ENCODE data around the gene SERPINB6. TPM values are rescaled to one million over a fixed set of nuclear protein-coding genes. Genes with fewer than 3 reads are reported as not detected.

Gene SERPINB6
- total and polyA plus RNA-seq, 9 of the 15 experiments (the other 6 are each of a cell fraction or from before 2014, with no cell fraction given) = 86.6 to 211 (median 143) TPM

- TF ChIP-seq TEAD1 (CRISPR knock-in tag; IDR thresholded peaks at IDR 0.05) = no peak
- TF ChIP-seq ETS2 (tag; IDR thresholded peaks at IDR 0.05; ENCODE audit: borderline replicate concordance, poor library complexity, severe bottlenecking) = no peak
- TF ChIP-seq ZNF436 (CRISPR knock-in tag; IDR thresholded peaks at IDR 0.05) = no peak
- TF ChIP-seq FOXP1 (CRISPR knock-in tag; IDR thresholded peaks at IDR 0.05) = no peak
- no peak for TF ChIP-seq E2F4 (CRISPR knock-in tag; IDR thresholded peaks at IDR 0.05; ENCODE audit: low read depth)
- TF ChIP-seq BRD9 (IDR thresholded peaks at IDR 0.05; ENCODE audit: low read depth, partially characterized antibody) = no peak
- no peak for TF ChIP-seq CHD7 (IDR thresholded peaks at IDR 0.05; ENCODE audit: low read depth, low read length)
- no peak for TF ChIP-seq ETV1 (tag; conservative IDR thresholded peaks at IDR 0.05; ENCODE audit: low read depth)
- TF ChIP-seq NFYB (IDR thresholded peaks at IDR 0.05; ENCODE audit: extremely low read depth, insufficient read length) = no peak
- no peak for TF ChIP-seq ZNF354B (CRISPR knock-in tag; IDR thresholded peaks at IDR 0.05)
- no peak for TF ChIP-seq FOXK2 (conservative IDR thresholded peaks at IDR 0.05 in 1 of 2, IDR thresholded peaks at IDR 0.05 in 1 of 2; ENCODE audit: low read depth in 2 of 2)
- no peak for TF ChIP-seq CBX5 (IDR thresholded peaks at IDR 0.05; ENCODE audit: borderline replicate concordance, low read depth)
- no peak for TF ChIP-seq NONO (IDR thresholded peaks at IDR 0.05; ENCODE audit: low read depth in 2 of 2, low read length in 1 of 2)
- TF ChIP-seq POLR2AphosphoS5 (IDR thresholded peaks at IDR 0.05; ENCODE audit: control insufficient read depth, insufficient read depth, low read depth, low read length) = no peak
- TF ChIP-seq PTTG1 (tag; IDR thresholded peaks at IDR 0.05; ENCODE audit: low read depth) = no peak
These were observed 1.8 kb downstream of the SERPINB6 start (continued) for GRCh38 chr6:2969549-2969948.

Measured in K562 (cell line).